NCI-H460 (cell line): Measurements from ENCODE around the gene MUCL1. TPM values are rescaled to one million over a fixed set of nuclear protein-coding genes. Genes with fewer than 3 reads are reported as not detected.
"Not testable (repeated sequence)": the region's sequence is repeated elsewhere in the genome, so short reads cannot be mapped to it uniquely, and the experiment has no call there.

Source experiments
- DNase-seq: peaks from one replicate; pipeline ENCODE4 v3.0.0-alpha.2; 2016; ENCODE audit warnings: low read depth; ENCODE audit errors: extremely low read depth
- polyA plus RNA-seq: library from polyadenylated mRNA; depleted of rRNA; stranded (reverse); fragments of >200 nt; gene quantifications from 2 replicates; pipeline ENCODE4 v1.2.3, GENCODE V29; 2014; cell fraction: nucleus; rRNA removed
- total RNA-seq: library from RNA; depleted of rRNA; stranded (reverse); fragments of >200 nt; shearing (Covaris generic); gene quantifications from 2 replicates; pipeline ENCODE4 v1.2.3, GENCODE V29; 2014; rRNA removed

Gene MUCL1, protein sequence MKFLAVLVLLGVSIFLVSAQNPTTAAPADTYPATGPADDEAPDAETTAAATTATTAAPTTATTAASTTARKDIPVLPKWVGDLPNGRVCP
- total RNA-seq = not detected in 2 replicates
- polyA plus RNA-seq = not detected in 2 replicates

DNA sequence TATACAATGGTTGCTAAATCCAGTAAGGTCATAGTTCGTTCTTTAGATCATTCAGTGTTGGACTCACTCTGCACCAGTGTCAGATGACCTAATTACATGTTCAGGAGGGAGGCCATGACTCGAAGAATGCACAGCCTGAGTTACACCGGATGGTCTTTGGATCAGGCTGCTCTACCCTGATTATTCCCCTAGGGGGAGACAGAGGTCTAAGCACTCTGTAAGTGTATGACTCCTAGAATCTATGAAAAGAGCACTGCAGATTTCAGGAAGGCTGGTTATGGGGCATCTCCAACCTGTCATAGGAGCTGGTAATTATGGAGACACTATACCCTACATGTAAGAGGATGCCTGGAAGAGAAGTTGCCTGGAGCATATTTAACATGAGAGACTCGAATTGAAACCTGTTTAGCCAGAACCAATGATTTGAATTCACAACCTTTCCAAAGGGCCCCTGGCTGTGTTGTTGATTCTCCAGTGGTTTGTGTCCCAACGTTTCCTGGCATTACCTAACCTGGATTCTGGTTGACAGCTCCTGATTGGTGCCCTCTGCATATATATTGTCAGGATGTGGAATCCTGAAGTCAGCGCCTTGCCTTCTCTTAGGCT is at the start of gene MUCL1:
Gene MUCL1, plus strand, starts transcription at position 584 of the 606 bp plus-strand sequence. CDS start 67 bp downstream, outside the sequence.
- DNase-seq = peak; percentile 71

DNA sequence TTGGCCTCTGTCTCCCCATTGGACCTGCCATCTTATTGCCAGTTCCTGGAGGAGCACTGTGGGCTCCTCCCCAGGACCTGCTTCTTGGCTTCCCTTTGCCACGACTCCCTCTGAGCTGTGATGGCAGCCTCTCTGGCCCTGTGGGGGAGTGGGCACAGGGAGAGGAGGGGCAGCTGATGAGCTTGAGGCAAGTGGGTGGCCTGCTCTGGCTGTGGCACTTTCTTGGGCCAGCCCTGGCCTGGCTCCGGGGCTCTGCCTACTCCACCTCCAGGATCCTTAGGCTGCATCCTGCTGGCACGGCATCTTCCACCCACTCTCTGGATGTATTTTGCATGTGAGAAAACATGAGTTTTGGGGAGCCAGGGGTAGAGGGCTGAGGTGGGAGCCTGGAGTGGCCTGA is 32.6 kb upstream of the MUCL1 start:
- no peak for DNase-seq

DNA sequence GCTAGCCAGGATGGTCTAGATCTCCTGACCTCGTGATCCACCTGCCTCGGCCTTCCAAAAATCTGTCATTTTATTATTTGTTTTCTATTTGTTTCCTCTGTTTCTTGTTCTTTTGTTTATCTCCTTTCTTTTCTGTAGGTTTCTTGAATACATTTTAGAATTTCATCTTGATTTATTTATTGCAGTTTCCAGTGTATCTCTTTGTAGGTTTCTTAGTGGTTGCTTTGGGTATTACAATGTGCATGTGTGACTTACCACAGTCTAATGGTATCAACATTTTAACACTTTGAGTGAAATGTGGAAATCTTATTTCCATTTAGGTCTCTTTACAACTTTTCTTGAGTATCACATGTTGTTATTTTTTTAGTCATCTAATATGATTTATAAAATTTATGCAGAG is 29.9 kb upstream of the MUCL1 start:
- no peak for DNase-seq

DNA sequence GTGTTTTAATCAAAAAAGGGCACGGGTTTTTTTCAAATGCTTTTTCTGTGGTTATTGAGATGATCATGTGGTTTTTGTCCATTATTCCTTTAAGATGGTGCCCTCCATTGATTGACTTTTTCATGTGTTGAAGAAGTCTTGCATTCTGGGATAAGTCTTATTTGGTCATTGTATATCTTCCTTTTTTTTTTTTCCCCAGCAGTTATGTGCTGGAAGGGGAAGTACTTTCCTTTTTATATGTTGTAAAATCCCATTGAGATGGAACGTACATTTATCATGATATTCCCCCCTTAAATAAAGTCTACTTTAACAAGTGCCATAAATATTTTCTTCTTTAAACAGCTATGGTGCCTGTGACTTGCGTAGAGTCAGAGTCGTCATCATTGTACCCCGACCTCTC is 24.8 kb upstream of the MUCL1 start:
- DNase-seq = no peak

DNA sequence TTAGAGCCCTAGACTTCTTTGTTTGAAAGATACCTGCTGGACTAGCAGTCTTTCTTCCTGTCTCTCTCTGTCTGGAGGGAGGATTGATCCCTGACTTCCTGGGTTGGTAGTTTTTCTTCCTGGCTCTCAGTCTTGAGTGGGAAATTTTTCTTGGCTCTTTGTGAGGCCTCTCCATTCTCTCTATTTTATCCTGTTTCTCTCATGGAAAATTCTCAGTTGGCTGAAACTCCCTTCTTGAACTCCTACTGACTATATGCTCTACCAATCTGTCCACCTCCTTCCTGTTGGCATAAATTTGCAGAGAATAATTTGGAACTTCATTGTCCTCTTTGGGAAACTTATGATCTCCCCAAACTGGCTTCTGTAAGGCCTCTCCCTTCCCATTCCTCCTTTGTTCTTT is 24.1 kb upstream of the MUCL1 start:
- DNase-seq = no peak

DNA sequence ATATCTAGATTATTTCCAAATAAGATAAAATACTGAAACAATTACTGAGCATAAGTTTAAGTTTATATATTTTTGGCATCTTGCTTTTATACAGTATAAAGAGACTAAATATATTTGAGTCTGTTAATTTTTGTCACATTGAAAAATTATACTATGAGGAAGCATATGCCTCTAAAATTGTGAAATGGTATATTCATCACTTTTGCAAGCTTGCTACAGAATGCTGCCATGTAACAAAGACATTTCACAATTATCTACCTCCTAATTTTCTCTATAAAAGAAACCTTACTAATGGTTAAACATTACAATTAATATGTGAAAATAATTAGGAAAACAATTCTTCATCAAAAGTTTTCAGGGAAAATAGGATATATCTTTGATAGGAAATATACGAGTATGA is 22.7 kb upstream of the MUCL1 start:
- DNase-seq = no peak

DNA sequence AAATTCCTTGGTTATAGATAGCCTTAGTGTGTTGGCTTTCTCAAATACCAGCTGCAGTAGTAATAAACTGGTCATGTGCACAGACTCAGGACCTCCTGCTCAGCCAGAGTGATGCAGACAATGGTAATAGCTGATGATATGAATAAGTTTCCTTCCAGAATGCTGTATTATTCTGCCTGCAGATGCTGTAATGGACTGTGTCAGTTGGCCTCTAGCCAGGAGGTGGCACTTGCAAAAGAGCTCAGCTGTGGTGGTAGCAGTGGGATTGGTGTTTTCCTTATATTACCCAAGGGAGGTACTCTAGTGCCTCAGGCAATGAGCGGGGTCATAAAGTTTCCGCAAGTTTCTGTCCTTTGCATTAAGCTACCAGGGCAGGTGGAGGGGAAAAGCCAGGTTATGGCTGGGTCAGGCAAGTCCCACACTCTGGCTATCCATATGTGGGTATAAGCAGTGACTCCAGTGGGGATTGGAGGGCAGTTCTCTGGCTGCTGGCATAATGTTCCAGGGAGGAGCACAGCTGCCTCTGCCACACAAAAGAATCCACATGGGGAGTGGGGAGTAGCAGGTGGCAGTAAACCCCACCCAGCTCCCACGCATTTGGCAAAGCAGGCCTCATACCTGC is 14.0 kb upstream of the MUCL1 start:
- DNase-seq = no peak

DNA sequence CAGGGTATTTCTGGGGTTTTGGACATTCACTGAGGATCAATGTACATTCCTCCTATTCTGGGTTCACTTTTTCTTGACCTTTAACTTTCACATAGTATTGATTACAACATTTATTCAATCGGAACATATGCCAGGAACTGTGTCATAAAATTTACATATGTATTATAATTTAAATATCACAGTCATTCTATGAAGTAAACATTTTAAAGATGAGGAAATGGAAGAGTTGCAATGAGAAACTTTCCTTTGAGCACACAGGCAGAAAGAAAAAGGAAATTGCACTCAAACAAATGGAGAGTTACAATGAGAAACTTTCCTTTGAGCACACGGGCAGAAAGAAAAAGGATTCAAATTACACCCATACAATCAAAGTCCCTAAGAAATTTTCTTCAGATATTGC is 3.1 kb downstream of the MUCL1 start:
- DNase-seq = no peak

DNA sequence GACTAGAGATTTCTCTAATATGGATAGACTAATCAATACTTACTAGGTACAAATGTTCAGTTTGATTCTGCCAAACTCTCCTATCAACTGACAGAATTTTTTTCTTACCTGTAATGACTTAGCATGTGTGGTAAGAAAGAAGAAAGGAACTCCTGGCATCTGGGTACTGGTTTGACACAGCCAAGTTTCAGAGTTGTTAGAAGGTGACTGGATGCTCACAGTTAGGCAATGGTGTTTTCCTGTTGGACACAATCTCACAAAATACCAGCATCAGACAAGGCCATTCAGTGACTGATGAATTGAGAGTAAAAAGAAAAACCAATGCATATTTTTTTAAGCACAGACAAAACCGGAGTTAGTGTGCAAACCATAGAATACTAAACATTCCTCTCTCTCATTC is 4.2 kb downstream of the MUCL1 start:
- DNase-seq = no peak

DNA sequence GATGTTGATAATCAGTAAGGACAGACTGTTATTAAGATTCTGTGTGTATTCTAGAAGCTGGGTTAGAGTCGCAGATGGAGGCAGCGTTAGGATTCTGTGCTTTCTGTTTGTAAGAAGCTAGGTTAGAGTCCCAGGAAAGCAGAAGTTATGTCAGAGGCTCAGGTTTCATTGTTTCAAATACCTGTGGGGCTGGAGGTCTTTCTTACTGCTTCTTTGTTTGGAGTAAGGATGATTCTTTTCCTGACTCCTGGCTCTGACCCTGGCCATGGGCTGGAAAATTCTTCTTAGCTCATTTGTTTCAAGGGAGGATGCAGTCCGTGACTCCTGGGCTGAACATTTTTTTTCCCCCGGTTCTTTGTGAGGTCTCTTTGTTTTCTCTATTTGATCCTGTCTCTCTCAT is 5.2 kb downstream of the MUCL1 start:
- no peak for DNase-seq

DNA sequence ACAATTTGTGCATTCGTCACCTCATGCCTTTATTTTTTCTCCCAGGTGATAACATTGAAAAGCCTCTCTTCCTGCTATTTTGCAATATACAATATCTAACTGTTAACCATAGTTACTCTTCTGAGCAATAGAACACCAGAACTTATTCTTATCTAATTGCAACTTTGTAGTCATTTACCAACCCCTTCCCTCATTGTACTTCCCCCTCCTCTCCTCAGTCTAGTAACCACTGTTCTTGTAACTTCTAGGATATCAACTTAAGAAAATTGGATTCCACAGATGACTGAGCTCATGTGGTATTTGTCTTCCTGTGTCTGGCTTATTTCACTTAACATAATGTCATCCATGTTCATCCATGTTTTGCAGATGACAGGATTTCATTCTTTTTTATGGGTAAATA is 7.6 kb downstream of the MUCL1 start:
- DNase-seq = no peak

DNA sequence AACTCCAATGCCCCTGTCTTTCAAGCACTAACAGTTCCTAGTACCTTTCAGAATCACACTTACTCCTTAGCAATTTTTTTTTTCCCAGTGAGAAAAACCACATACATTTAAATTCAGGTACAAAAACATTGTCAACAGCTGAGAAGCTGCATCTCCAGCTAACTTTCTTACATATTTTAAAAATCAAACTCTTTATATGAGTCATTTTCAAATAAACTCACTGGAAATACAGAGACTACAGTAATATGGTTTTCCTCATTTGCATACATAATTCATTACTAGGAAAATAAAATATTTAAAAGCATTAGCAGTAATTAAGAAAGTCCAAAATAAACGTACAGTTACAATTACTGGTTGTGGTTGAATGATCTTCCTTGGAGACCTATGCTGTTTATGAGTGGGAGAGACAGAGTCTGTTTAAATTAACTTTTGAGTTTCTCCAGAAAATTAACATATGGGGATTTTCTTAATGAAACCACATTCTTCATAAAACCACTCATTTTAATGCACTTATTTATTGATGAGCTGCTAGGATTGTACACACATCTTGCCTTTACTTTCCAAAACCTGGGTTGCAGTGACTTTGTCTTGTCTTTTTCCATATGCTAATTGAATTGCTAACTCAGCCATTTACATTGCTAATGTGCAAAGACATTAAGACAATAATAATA is 9.8 kb downstream of the MUCL1 start:
- DNase-seq = no peak

DNA sequence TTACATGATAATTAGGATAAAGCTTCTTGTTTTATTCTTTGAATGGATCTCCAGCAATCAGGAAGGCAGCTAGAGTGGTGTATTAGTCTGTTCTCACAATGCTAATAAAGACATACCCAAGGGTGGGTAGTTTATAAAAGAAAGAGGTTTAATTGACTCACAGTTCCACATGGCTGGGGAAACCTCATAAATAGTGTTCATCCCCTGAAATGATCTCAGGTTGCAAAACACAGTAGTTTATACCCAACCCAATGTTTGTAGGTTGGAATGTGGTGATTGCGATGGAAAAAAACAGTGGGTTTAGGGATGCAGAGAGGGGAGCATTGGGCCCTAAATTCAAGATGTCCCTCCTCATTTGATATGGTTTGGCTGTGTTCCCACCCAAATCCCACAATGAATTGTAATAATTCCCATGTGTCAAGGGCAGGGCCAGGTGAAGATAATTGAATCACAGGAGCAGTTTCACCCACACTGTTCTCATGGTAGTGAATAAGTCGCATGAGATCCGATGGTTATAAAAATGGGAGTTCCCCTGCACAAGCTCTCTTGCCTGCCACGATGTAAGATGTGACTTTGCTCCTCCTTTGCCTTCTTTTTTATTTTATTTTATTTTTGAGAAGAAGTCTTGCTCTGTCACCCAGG is 11.5 kb downstream of the MUCL1 start:
- DNase-seq = no peak

DNA sequence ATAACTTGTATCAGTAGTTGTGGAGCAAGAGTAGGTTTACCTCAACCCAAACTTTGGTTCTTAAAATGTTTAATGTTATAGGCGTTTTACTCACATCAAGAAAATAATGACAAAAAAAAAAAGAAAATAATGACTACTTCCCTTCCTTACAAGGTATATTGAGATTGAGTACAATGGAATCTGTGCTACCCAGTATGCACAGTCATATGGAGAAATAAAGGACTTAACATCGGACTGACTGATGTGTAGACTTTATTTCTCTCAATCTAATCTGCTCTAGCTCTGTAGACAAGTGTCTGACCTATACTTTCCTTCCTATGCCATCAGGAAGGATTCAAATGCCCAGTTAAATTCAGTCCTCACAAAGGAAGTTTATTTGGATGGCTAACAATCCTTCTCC is 14.4 kb downstream of the MUCL1 start:
- no peak for DNase-seq

DNA sequence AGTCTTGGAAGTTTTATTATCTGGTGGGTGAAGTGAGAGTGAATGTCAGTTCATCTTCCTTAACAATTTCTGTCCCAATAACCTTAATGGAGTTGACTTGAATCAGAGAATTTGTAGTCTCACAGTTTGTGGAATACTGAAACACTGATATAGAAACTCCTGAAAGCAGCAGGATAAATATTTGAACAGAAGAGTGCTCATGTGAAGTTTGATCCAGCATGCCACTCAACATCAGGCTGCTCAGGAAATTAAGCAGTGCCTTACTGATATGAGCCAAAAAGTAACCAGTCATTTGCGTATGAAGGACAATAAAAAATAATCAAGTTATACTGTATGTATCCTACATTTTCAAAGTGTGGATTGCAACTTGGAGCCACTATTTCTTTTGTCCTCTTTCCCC is 15.7 kb downstream of the MUCL1 start:
- DNase-seq = no peak

DNA sequence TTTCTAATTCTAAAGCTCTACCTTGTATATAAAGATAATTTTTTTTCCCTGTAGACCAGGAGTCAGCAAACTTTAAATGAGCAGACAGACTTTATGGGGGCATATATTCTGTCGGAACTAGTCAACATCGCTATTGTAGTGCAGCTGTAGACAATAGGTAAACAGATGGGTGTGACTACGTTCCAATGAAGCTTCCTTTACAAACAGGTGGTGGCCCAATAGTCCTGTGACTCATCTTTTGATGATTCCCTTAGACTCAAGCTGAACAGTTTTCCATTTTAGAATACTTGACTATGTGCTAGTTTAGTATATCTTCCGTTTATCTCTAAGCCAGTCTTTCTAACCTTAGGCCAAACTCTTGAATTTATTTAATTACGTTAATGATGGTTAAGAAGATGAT is 16.3 kb downstream of the MUCL1 start:
- no peak for DNase-seq

DNA sequence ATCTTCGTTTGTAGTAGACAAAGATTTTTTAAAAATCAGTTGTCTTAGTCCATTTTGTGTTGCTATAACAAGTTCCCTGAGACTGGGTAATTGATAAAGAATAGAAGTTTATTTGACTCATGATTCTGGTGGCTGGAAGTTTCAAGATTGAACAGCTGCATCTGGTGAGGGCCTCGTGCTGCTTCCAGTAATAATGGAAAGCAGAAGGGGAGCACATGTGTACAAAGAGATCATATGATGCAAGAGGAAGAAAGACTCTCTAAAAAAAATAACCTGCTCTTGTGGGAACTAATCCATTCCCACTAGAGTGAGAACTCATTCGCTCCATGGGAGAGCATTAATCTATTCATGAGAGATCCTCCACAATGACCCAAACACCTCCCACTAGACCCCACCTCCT is 24.8 kb downstream of the MUCL1 start:
- peak; percentile 36 for DNase-seq

DNA sequence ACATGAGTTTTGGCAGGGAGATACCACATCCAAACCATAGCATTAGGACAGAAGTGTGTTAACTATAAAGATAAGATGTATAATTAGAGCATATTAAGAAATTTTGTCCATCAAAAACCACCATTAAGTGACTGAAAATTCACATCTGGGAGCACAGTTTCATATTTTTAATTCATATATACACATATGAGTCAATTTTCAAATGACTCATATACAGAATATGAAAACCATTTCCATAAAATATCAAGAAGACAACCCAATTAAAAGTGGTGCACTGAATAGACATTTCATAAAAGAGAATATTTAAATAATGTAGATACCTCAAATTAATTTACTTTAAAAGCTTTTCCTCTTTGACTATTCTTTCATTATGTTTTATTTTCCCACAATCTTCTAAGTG is 25.3 kb downstream of the MUCL1 start:
- DNase-seq = no peak

DNA sequence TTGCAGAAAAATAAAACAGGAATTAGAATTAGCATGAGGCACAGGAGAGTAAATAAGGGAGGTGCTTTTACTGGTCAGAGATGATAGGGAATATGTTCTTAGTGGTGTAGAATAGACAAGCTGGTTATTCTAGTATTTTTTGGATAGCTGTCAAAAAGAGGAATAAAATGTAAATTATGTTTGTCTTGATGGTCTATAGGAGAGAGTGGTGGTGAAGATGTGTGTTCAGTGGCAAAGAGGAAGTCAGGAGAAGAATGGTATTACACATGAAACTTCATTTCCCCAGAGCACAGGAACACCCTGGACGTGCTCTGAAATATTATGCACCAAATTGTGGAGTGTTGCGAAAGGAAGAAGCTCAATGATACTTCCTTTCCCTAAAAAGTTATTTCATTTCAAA is 27.8 kb downstream of the MUCL1 start:
- DNase-seq = no peak

DNA sequence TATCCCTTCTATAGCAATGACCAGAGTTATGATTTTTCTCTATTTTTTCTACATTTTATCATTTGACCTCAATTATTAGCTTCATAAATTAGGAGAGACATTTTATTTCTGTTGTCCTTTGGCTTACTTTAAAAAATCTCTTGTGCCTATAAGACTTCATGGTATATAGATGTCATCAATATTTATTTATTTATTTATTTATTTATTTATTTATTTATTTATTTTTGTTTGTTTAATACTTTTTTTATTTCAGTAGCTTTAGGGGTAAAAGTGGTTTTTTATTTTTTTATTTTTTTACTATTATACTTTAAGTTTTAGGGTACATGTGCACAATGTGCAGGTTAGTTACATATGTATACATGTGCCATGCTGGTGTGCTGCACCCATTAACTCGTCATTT is 28.3 kb downstream of the MUCL1 start:
- not testable (repeated sequence) for DNase-seq

DNA sequence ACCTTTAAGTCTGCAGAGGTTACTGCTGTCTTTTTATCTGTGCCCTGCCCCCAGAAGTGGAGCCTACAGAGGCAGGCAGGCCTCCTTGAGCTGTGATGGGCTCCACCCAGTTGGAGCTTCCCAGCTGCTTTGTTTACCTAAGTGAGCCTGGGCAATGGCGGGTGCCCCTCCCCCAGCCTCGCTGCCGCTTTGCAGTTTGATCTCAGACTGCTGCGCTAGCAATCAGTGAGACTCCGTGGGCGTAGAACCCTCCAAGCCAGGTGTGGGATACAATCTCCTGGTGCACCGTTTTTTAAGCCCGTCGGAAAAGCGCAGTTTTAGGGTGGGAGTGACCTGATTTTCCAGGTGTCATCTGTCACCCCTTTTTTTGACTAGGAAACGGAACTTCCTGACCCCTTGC is 34.1 kb downstream of the MUCL1 start:
- not testable (repeated sequence) for DNase-seq

DNA sequence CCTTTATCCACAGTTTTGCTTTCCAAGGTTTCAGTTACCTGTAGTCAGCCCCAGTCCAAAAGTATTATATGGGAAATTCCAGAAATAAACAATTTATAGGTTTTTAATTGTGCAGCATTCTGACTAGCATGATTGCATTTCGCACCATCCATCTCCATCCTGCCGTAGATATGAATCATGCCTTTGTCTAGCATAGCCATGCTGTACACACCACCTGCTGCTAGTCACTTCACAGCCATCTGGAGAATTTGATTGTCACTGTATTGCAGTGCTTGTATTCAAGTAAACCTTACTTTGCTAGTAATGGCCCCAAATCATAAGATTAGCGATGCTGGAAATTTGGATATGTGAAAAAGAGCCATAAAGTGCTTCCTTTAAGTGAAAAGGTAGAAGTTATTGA is 36.0 kb downstream of the MUCL1 start:
- DNase-seq = no peak
